ENCODE results near the gene SYT13.

The SYT13 gene

GRCh38 chr11:45245218-45246045 is 40.7 kb downstream of the SYT13 start:
- DNase-seq = no peak

- peak in 1 of 2 experiments; percentile 36 for DNase-seq
These were observed 42.2 kb downstream of the SYT13 start for GRCh38 chr11:45243967-45244366.

- no peak for DNase-seq
These were observed 46.4 kb downstream of the SYT13 start for GRCh38 chr11:45239733-45240132.

- DNase-seq = no peak
These were observed 47.4 kb downstream of the SYT13 start for GRCh38 chr11:45238724-45239123.

- peak in 1 of 2 experiments; percentile 44 for DNase-seq
These were observed 48.3 kb downstream of the SYT13 start for GRCh38 chr11:45237711-45238315.

GRCh38 chr11:45234306-45235006 is 51.7 kb downstream of the SYT13 start:
- no peak for DNase-seq

- no peak for DNase-seq
These were observed 52.4 kb downstream of the SYT13 start for GRCh38 chr11:45233804-45234170.

GRCh38 chr11:45233121-45233803 is 52.9 kb downstream of the SYT13 start:
- DNase-seq = peak in 1 of 2 experiments; percentile 45

- DNase-seq = peak; percentile 78 to 93
These were observed 53.6 kb downstream of the SYT13 start for GRCh38 chr11:45232341-45233080.

GRCh38 chr11:45229401-45230020 is 56.6 kb downstream of the SYT13 start:
- DNase-seq = no peak

GRCh38 chr11:45227836-45228235 is 58.3 kb downstream of the SYT13 start:
- DNase-seq = no peak

GRCh38 chr11:45226901-45227300 is 59.2 kb downstream of the SYT13 start:
- no peak for DNase-seq

- DNase-seq = no peak
These were observed 59.9 kb downstream of the SYT13 start for GRCh38 chr11:45225961-45226871.

- DNase-seq = no peak
These were observed 60.9 kb downstream of the SYT13 start for GRCh38 chr11:45225277-45225676.

- no peak for DNase-seq
These were observed 61.4 kb downstream of the SYT13 start for GRCh38 chr11:45224766-45225165.

- no peak for DNase-seq
These were observed 62.6 kb downstream of the SYT13 start for GRCh38 chr11:45223496-45223895.

- DNase-seq = no peak
These were observed 66.7 kb downstream of the SYT13 start for GRCh38 chr11:45219411-45219810.

GRCh38 chr11:45218705-45219104 is 67.4 kb downstream of the SYT13 start:
- DNase-seq = no peak

- no peak for DNase-seq
These were observed 68.2 kb downstream of the SYT13 start for GRCh38 chr11:45217991-45218390.

- no peak for DNase-seq
These were observed 69.2 kb downstream of the SYT13 start for GRCh38 chr11:45216901-45217300.

- DNase-seq = no peak
These were observed 70.1 kb downstream of the SYT13 start for GRCh38 chr11:45216031-45216430.

Data from NCI-H524 (cell line).